ENCODE data around the gene APOM. TPM values are rescaled to one million over a fixed set of nuclear protein-coding genes. Genes with fewer than 3 reads are reported as not detected.
A peak's percentile ranks its signal among the peaks of the same experiment; 100 is the strongest.

The APOM gene
- total RNA-seq, 1 experiment from 2014 or later: 2.5 TPM

- peaks cover 39% of the 10 kb centered on the region for H3K4me1 ChIP-seq (ENCODE audit: insufficient read depth, low read length, poor library complexity, severe bottlenecking)
- H3K27me3 ChIP-seq (replicated peaks; ENCODE audit: insufficient read depth, low read depth, low read length, poor library complexity): no peaks in the 10 kb centered on the region
- peaks cover 19% of the 10 kb centered on the region for H3K36me3 ChIP-seq (ENCODE audit: insufficient read depth, low read length, poor library complexity, severe bottlenecking)
- ChIA-PET POLR2A (ENCODE audit: low non-redundant PET) (interaction anchor here (0.5 to 0.6 kb wide), 2 partner anchors 21 to 81 kb away, joined by 3 to 4 read pairs; partner anchors contain the start of gene MSH5), CTCF (no interaction called here)
- no peak for DNase-seq (ENCODE audit: low spot score)
- peak overlapping the region; percentile 88 for H3K27ac ChIP-seq (ENCODE audit: low read depth, low read length, poor library complexity, severe bottlenecking)
- no TSS peak for BruUV-seq (replicated peaks)
- intact Hi-C loops (cut with micrococcal nuclease; ENCODE audit: unreplicated experiment): loop anchor here (10.0 kb wide), 1 partner anchor 114 kb away; the partner anchor contains the start of genes ATP6V1G2, DDX39B and NFKBIL1
- TF ChIP-seq EZH2 (IDR thresholded peaks at IDR 0.05; ENCODE audit: borderline replicate concordance, low read depth, low read length, poor library complexity, severe bottlenecking): no peak
- TF ChIP-seq CTCF (conservative IDR thresholded peaks at IDR 0.05; ENCODE audit: low read depth, low read length): no peak
- H3K9me3 ChIP-seq (ENCODE audit: low read depth, low read length, poor library complexity, severe bottlenecking): no peaks in the 10 kb centered on the region
- H3K4me3 ChIP-seq (ENCODE audit: low read depth, low read length, poor library complexity, severe bottlenecking): peak overlapping the region; percentile 83
Measured at GRCh38 chr6:31658983-31659648, 3.4 kb downstream of the APOM start.

GRCh38 chr6:31659649-31660380 is 4.1 kb downstream of the APOM start:
- H3K4me1 ChIP-seq (ENCODE audit: insufficient read depth, low read length, poor library complexity, severe bottlenecking): peaks cover 39% of the 10 kb centered on the region
- peak overlapping the region; percentile 88 for H3K27ac ChIP-seq (ENCODE audit: low read depth, low read length, poor library complexity, severe bottlenecking)
- TF ChIP-seq EZH2 (IDR thresholded peaks at IDR 0.05; ENCODE audit: borderline replicate concordance, low read depth, low read length, poor library complexity, severe bottlenecking) (no peak), CTCF (conservative IDR thresholded peaks at IDR 0.05; ENCODE audit: low read depth, low read length) (no peak)
- no TSS peak for BruUV-seq (replicated peaks)
- peaks cover 19% of the 10 kb centered on the region for H3K36me3 ChIP-seq (ENCODE audit: insufficient read depth, low read length, poor library complexity, severe bottlenecking)
- peak overlapping the region; percentile 83 for H3K4me3 ChIP-seq (ENCODE audit: low read depth, low read length, poor library complexity, severe bottlenecking)
- DNase-seq (ENCODE audit: low spot score): no peak
- ChIA-PET CTCF (interaction anchor here (1.0 kb wide), 1 partner anchor 63 kb away, joined by 4 read pairs; no protein-coding TSS in a partner anchor), POLR2A (ENCODE audit: low non-redundant PET) (interaction anchor here (0.5 kb wide), 1 partner anchor 24 kb away, joined by 4 read pairs; no protein-coding TSS in a partner anchor)
- H3K27me3 ChIP-seq (replicated peaks; ENCODE audit: insufficient read depth, low read depth, low read length, poor library complexity): no peaks in the 10 kb centered on the region
- H3K9me3 ChIP-seq (ENCODE audit: low read depth, low read length, poor library complexity, severe bottlenecking): no peaks in the 10 kb centered on the region
- intact Hi-C loops (cut with micrococcal nuclease; ENCODE audit: unreplicated experiment): loop anchor here (5.0 to 10.0 kb wide), 2 partner anchors 38 to 115 kb away; partner anchors contain the start of genes ATP6V1G2, DDX39B, NFKBIL1 and PRRC2A

- BruUV-seq (replicated peaks): no TSS peak
- Histone ChIP-seq H3K9me3 (ENCODE audit: low read depth, low read length, poor library complexity, severe bottlenecking) (no peaks in the 10 kb centered on the region), H3K27ac (ENCODE audit: low read depth, low read length, poor library complexity, severe bottlenecking) (peak within 1 kb of the TSS; percentile 88), H3K27me3 (replicated peaks; ENCODE audit: insufficient read depth, low read depth, low read length, poor library complexity) (no peaks in the 10 kb centered on the region), H3K36me3 (ENCODE audit: insufficient read depth, low read length, poor library complexity, severe bottlenecking) (peaks cover 19% of the 10 kb centered on the region), H3K4me3 (ENCODE audit: low read depth, low read length, poor library complexity, severe bottlenecking) (peak within 1 kb of the TSS; percentile 83), H3K4me1 (ENCODE audit: insufficient read depth, low read length, poor library complexity, severe bottlenecking) (peaks cover 39% of the 10 kb centered on the region)
- intact Hi-C loops (cut with micrococcal nuclease; ENCODE audit: unreplicated experiment): loop anchor here (5.0 kb wide), 1 partner anchor 38 kb away; the partner anchor contains the start of gene PRRC2A
- TF ChIP-seq EZH2 (IDR thresholded peaks at IDR 0.05; ENCODE audit: borderline replicate concordance, low read depth, low read length, poor library complexity, severe bottlenecking) (no peak), CTCF (conservative IDR thresholded peaks at IDR 0.05; ENCODE audit: low read depth, low read length) (no peak)
- ChIA-PET POLR2A (ENCODE audit: low non-redundant PET) (interaction anchor here (0.5 kb wide), 1 partner anchor 24 kb away, joined by 4 read pairs; no protein-coding TSS in a partner anchor), CTCF (interaction anchor here (0.6 to 1.0 kb wide), 4 partner anchors 8 to 178 kb away, joined by 4 to 6 read pairs (median 4); partner anchors contain the start of gene BAG6)
- peak; percentile 92 for DNase-seq (ENCODE audit: low spot score)
Measured at GRCh38 chr6:31660381-31661261, 4.9 kb downstream of the APOM start, which contains the start of gene C6orf47. Gene C6orf47, minus strand, starts transcription at chr6:31660778. Its CDS starts 831 bp downstream, at chr6:31659947.

All from A673 (cell line).